HG03565 (cell line): Measurements from ENCODE around the gene ZFAND2B.

ENCODE experiments used
- ATAC-seq: cut with Tn5 transposase; IDR thresholded peaks from one replicate; pipeline ENCODE4 v1.9.1; 2021; ENCODE audit warnings: mild to moderate bottlenecking, moderate library complexity; ENCODE audit not compliant: unreplicated experiment

ZFAND2B gene

GRCh38 chr2:219206328-219207133 is at the start of gene ZFAND2B:
ZFAND2B (plus strand) TSS chr2:219206782; CDS start chr2:219206988, 206 bp downstream.
- peak; percentile 95 for ATAC-seq

- ATAC-seq: no peak
Observed at GRCh38 chr2:219157396-219157795, 49.2 kb upstream of the ZFAND2B start.

- ATAC-seq: no peak
Observed at GRCh38 chr2:219158025-219158424, 48.6 kb upstream of the ZFAND2B start.

GRCh38 chr2:219158586-219158985 is 48.0 kb upstream of the ZFAND2B start:
- no peak for ATAC-seq

- ATAC-seq: no peak
Observed at GRCh38 chr2:219159771-219160185, 46.8 kb upstream of the ZFAND2B start.

- ATAC-seq: peak; percentile 72
Observed at GRCh38 chr2:219160186-219161017, 46.2 kb upstream of the ZFAND2B start, which contains the start of gene NHEJ1. NHEJ1 (minus strand) TSS chr2:219160815; CDS start chr2:219158362, 2,453 bp downstream.

- no peak for ATAC-seq
Observed at GRCh38 chr2:219161097-219161496, 45.5 kb upstream of the ZFAND2B start.

- ATAC-seq: no peak
Observed at GRCh38 chr2:219163156-219163555, 43.4 kb upstream of the ZFAND2B start.

GRCh38 chr2:219165058-219165911 is 41.3 kb upstream of the ZFAND2B start:
- no peak for ATAC-seq

GRCh38 chr2:219167997-219168396 is 38.6 kb upstream of the ZFAND2B start:
- no peak for ATAC-seq

- no peak for ATAC-seq
Observed at GRCh38 chr2:219168526-219168925, 38.1 kb upstream of the ZFAND2B start.

GRCh38 chr2:219168932-219169331 is 37.6 kb upstream of the ZFAND2B start:
- no peak for ATAC-seq

- no peak for ATAC-seq
Observed at GRCh38 chr2:219169930-219170654, 36.5 kb upstream of the ZFAND2B start, which contains the start of gene SLC23A3. SLC23A3 (minus strand) TSS chr2:219170029; CDS start chr2:219169984, 45 bp downstream.

GRCh38 chr2:219171231-219171651 is 35.3 kb upstream of the ZFAND2B start:
- no peak for ATAC-seq

GRCh38 chr2:219172231-219173154 is 34.1 kb upstream of the ZFAND2B start:
- no peak for ATAC-seq

- ATAC-seq: no peak
Observed at GRCh38 chr2:219173176-219173575, 33.4 kb upstream of the ZFAND2B start.

- no peak for ATAC-seq
Observed at GRCh38 chr2:219174146-219174545, 32.4 kb upstream of the ZFAND2B start.

GRCh38 chr2:219174801-219175200 is 31.8 kb upstream of the ZFAND2B start:
- ATAC-seq: no peak

GRCh38 chr2:219175486-219175885 is 31.1 kb upstream of the ZFAND2B start:
- ATAC-seq: no peak
